ENCODE measurements around the gene TNS1.
"Not testable (repeated sequence)": the region's sequence is repeated elsewhere in the genome, so short reads cannot be mapped to it uniquely, and the experiment has no call there.

The TNS1 gene

DNA sequence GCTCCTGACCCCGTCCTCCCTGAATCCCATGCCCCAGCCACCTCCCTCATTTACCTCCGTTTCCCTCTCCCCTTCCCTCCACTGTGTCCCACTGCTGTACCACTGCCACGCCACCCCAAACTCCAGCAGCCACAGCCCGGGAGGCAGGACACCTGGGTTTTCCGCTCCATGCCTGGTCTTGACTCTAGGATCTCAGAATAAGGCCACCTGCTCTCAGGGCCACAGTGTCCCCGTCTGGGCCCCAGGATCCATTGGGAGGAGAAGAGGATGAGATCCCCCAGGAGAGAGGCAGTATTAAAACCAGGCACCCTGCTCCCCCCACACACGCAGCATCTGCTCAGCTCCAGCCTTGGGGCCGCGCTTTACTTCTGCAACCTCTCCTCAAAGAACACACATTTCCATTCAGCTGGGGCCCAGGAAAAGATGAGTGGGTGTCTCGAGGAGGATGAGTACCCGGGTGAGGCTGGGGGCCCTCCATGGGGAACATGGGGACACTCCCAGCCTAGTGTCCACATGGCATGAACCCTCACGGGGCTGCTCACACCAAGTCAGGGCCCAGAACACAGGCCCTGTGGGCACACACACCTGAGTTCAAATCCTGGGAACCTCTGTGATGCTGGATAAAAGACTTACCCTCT is 32.8 kb upstream of the TNS1 start:
- Histone ChIP-seq H3K4me1 (ENCODE audit: control insufficient read depth in 1 of 2, insufficient read depth in 1 of 2, low read depth in 1 of 2, low read length in 1 of 2) (peaks cover 16 to 17% of the 10 kb centered on the region in 2 experiments), H3K4me3 (ENCODE audit: low read depth in 1 of 2, low read length in 1 of 2) (no peak overlapping the region), H3K9me3 (no peaks in the 10 kb centered on the region), H3K27ac (no peak overlapping the region), H3K36me3 (no peaks in the 10 kb centered on the region), H3K27me3 (peaks cover 10% of the 10 kb centered on the region)
- TF ChIP-seq, protein P1, sequence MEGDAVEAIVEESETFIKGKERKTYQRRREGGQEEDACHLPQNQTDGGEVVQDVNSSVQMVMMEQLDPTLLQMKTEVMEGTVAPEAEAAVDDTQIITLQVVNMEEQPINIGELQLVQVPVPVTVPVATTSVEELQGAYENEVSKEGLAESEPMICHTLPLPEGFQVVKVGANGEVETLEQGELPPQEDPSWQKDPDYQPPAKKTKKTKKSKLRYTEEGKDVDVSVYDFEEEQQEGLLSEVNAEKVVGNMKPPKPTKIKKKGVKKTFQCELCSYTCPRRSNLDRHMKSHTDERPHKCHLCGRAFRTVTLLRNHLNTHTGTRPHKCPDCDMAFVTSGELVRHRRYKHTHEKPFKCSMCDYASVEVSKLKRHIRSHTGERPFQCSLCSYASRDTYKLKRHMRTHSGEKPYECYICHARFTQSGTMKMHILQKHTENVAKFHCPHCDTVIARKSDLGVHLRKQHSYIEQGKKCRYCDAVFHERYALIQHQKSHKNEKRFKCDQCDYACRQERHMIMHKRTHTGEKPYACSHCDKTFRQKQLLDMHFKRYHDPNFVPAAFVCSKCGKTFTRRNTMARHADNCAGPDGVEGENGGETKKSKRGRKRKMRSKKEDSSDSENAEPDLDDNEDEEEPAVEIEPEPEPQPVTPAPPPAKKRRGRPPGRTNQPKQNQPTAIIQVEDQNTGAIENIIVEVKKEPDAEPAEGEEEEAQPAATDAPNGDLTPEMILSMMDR (IDR thresholded peaks at IDR 0.05) = no peak

DNA sequence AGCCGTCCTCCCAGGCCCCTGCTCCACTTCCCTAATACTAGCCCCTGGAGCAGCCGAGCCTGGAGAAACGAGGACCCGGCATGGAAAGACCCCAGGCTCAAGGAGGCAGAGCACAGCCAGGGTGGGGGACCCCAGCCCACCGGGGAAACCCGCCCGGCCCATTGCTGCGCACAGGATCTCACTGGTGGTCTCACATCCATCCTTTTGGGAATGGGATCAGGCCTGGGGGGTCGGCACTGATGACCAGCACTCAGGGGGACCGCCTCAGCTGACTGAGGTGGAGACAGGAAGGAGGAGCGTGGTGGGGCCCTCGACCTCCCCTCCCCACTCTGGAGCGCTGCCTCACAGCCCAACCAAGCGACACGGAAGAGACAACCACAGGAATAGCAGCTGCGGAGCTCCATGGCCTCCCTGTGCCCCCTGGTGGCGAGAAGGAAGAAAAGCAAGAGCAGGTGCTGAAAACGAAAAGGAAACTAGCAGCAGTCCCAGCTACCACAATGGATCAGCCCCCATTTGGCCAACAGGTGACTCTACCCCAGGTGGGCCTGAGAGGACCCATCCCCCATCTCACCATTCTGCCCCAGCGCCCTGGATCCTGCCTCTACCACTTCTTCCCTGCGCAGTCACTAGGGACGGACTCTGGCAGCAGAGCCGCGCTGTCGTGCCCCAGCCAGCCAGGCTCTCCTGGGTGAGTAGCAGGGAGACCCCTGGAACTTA is 31.9 kb upstream of the TNS1 start:
- not testable (repeated sequence) for H3K36me3 ChIP-seq, H3K27me3 ChIP-seq, H3K9me3 ChIP-seq, H3K27ac ChIP-seq
- H3K4me3 ChIP-seq (ENCODE audit: low read depth in 1 of 2, low read length in 1 of 2) = peak overlapping the region; percentile 53 to 73
- H3K4me1 ChIP-seq (ENCODE audit: control insufficient read depth in 1 of 2, insufficient read depth in 1 of 2, low read depth in 1 of 2, low read length in 1 of 2) = peaks cover 17 to 19% of the 10 kb centered on the region in 2 experiments
- TF ChIP-seq, protein P1 (IDR thresholded peaks at IDR 0.05) = peak; percentile 71

DNA sequence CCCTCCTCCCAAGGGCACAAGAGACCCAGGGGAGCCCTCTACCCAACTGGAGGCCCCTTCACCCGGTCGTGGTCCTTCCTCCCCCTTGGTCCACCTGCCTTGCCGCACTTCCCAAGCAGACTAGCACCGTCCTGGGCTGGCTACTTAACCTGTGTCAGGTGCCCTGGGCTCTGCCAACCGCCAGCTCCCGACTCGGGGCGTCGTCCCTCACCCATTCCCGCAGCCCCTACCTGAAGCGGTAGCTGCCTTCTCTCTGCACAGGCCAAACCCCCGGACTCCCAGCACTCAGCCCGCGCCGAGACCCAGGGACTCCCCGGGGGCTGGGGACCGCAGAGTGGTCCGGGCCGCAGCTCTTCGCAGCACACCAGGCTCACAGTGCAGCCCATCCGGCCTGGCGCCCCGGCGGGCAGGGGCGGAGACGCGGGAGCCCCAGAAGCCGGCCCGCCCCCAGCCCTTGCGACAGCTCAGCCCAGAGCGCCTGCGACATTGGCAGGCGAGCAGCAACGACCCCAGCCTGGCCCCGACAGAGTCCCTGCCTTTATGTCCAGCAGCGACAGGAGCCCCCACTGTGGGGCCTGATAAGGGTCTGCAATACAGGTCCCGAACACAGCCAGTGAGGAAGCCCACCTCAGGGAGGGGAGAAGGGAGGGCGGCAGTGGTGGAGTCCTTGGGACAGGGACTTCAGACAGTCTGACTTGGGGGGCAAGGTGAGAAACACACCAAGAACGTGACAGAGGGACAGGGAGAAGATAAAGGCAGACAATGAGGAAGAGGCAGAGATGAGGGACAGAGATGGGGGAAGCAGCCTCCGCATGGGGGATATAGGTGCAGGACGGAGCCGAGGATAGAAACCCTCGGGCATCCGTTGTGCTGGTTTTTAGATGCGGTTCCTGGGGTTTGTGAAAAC is 31.0 kb upstream of the TNS1 start:
- Histone ChIP-seq H3K27me3 (peaks cover 10% of the 10 kb centered on the region), H3K27ac (no peak overlapping the region), H3K4me1 (ENCODE audit: control insufficient read depth in 1 of 2, insufficient read depth in 1 of 2, low read depth in 1 of 2, low read length in 1 of 2) (peaks cover 17 to 19% of the 10 kb centered on the region in 2 experiments), H3K9me3 (no peaks in the 10 kb centered on the region), H3K4me3 (ENCODE audit: low read depth in 1 of 2, low read length in 1 of 2) (peak overlapping the region; percentile 53 to 73), H3K36me3 (no peaks in the 10 kb centered on the region)
- TF ChIP-seq, protein P1 (IDR thresholded peaks at IDR 0.05) = no peak

DNA sequence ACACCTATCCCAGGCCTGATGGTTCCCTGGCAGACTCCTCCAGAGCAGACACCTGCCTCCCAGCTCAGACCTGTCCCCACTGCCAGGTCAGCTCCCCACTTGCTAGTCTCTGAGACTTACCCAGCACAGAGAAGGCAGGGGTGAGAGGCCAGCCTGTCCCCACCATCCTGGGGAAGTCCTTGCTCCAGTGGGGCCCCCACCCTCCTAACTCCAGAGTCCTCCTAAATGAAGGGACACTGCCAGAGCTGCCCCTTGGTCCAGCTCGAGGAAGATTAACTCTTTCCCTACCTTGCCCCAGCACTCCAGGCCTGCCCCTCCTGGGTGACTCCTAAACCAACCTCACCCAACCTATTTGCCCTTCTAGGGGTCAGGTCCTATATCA is 30.4 kb upstream of the TNS1 start:
- Histone ChIP-seq H3K4me1 (ENCODE audit: control insufficient read depth in 1 of 2, insufficient read depth in 1 of 2, low read depth in 1 of 2, low read length in 1 of 2) (peaks cover 17 to 19% of the 10 kb centered on the region in 2 experiments), H3K27ac (no peak overlapping the region), H3K4me3 (ENCODE audit: low read depth in 1 of 2, low read length in 1 of 2) (no peak overlapping the region), H3K36me3 (no peaks in the 10 kb centered on the region), H3K9me3 (no peaks in the 10 kb centered on the region), H3K27me3 (peaks cover 10% of the 10 kb centered on the region)
- TF ChIP-seq, protein P1 (IDR thresholded peaks at IDR 0.05) = no peak

DNA sequence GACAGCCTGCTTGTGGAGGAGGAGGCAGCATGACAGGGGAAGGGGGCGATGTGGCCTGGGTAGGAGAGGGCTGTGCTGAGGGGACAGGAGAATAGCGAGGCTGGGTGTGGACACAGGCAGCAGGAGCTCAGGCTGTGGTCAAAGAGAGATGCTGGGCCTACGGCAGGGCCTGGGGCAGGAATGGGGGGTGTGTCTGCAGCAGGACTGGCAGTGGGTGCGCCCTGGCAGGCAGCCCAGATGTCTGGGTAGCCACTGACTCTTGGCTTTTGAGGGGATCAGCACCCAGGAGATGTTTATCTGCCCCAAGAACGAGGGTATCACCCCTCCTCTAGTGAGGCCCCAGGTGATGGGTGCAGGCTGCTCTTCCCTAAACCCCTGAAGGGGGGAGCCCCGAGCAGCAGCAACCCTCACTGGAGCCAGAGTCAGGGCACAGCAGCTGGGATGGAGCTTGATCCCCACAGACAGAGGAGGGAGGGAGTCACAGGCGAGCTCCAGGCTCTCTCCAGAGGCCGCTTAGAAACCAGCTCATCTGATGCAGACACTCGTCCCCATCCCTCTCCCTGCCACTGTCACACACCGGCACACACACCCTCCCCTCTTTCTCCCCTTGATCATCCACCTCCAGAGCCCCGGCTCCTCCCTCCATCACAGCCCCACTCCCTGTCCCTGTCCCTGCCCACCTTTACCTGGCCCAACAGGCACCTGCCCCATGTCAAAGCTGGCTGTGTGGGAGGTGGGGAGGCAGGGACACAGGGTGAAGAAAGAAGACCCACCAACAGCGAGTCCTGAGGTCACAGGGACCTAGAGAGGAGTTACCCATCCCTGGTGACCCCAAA is 29.8 kb upstream of the TNS1 start:
- no peak overlapping the region for H3K4me3 ChIP-seq (ENCODE audit: low read depth in 1 of 2, low read length in 1 of 2)
- peaks cover 10% of the 10 kb centered on the region for H3K27me3 ChIP-seq
- no peaks in the 10 kb centered on the region for H3K36me3 ChIP-seq
- H3K4me1 ChIP-seq (ENCODE audit: control insufficient read depth in 1 of 2, insufficient read depth in 1 of 2, low read depth in 1 of 2, low read length in 1 of 2) = peaks cover 17 to 19% of the 10 kb centered on the region in 2 experiments
- TF ChIP-seq, protein P1 (IDR thresholded peaks at IDR 0.05) = no peak
- no peaks in the 10 kb centered on the region for H3K9me3 ChIP-seq
- no peak overlapping the region for H3K27ac ChIP-seq

Measured in neutrophil (primary cell).